Measurements from ENCODE around the gene CFAP54. TPM values are rescaled to one million over a fixed set of nuclear protein-coding genes. Genes with fewer than 3 reads are reported as not detected.

CFAP54 gene
- total and polyA plus RNA-seq, 2 donors: 0.41 to 6.8 TPM

GRCh38 chr12:96824074-96824837 is 334.9 kb downstream of the CFAP54 start:
- Histone ChIP-seq H3K27ac (ENCODE audit: low read depth) (no peak overlapping the region), H3K36me3 (ENCODE audit: insufficient read depth) (no peaks in the 10 kb centered on the region), H3K4me1 (ENCODE audit: insufficient read depth) (no peaks in the 10 kb centered on the region), H3K4me3 (ENCODE audit: low read depth, low read length) (no peak overlapping the region)
- no peak for DNase-seq (ENCODE audit: extremely low spot score)
- 91% methylated on average over 7 of the region's 7 CpGs for WGBS

- Histone ChIP-seq H3K4me3 (ENCODE audit: low read depth, low read length) (no peak overlapping the region), H3K4me1 (ENCODE audit: insufficient read depth) (no peaks in the 10 kb centered on the region), H3K27ac (ENCODE audit: low read depth) (no peak overlapping the region), H3K36me3 (ENCODE audit: insufficient read depth) (no peaks in the 10 kb centered on the region)
- WGBS: 98% methylated on average over 2 of the region's 2 CpGs
- no peak for DNase-seq (ENCODE audit: extremely low spot score)
These were observed 335.5 kb downstream of the CFAP54 start for GRCh38 chr12:96824838-96825236.

GRCh38 chr12:96828169-96828789 is 338.9 kb downstream of the CFAP54 start:
- WGBS: 94% methylated on average over 5 of the region's 5 CpGs
- Histone ChIP-seq H3K4me1 (ENCODE audit: insufficient read depth) (no peaks in the 10 kb centered on the region), H3K4me3 (ENCODE audit: low read depth, low read length) (no peak overlapping the region), H3K27ac (ENCODE audit: low read depth) (no peak overlapping the region), H3K36me3 (ENCODE audit: insufficient read depth) (no peaks in the 10 kb centered on the region)
- no peak for DNase-seq (ENCODE audit: extremely low spot score)

GRCh38 chr12:96829354-96829753 is 340.0 kb downstream of the CFAP54 start:
- Histone ChIP-seq H3K4me1 (ENCODE audit: insufficient read depth) (no peaks in the 10 kb centered on the region), H3K36me3 (ENCODE audit: insufficient read depth) (no peaks in the 10 kb centered on the region), H3K27ac (ENCODE audit: low read depth) (no peak overlapping the region), H3K4me3 (ENCODE audit: low read depth, low read length) (no peak overlapping the region)
- no peak for DNase-seq (ENCODE audit: extremely low spot score)
- 94% methylated on average over 3 of the region's 3 CpGs for WGBS

GRCh38 chr12:96831346-96831745 is 342.0 kb downstream of the CFAP54 start:
- Histone ChIP-seq H3K4me3 (ENCODE audit: low read depth, low read length) (no peak overlapping the region), H3K4me1 (ENCODE audit: insufficient read depth) (no peaks in the 10 kb centered on the region), H3K27ac (ENCODE audit: low read depth) (no peak overlapping the region), H3K36me3 (ENCODE audit: insufficient read depth) (no peaks in the 10 kb centered on the region)
- 86% methylated on average over 1 of the region's 1 CpG for WGBS
- DNase-seq (ENCODE audit: extremely low spot score): no peak

GRCh38 chr12:96846293-96846692 is 356.9 kb downstream of the CFAP54 start:
- WGBS: 40% methylated on average over 2 of the region's 2 CpGs
- no peaks in the 10 kb centered on the region for H3K4me1 ChIP-seq (ENCODE audit: insufficient read depth)
- no peak for DNase-seq (ENCODE audit: extremely low spot score)
- H3K27ac ChIP-seq (ENCODE audit: low read depth): no peak overlapping the region
- no peaks in the 10 kb centered on the region for H3K36me3 ChIP-seq (ENCODE audit: insufficient read depth)
- H3K4me3 ChIP-seq (ENCODE audit: low read depth, low read length): no peak overlapping the region

GRCh38 chr12:96850676-96851075 is 361.3 kb downstream of the CFAP54 start:
- Histone ChIP-seq H3K4me3 (ENCODE audit: low read depth, low read length) (no peak overlapping the region), H3K27ac (ENCODE audit: low read depth) (no peak overlapping the region), H3K36me3 (ENCODE audit: insufficient read depth) (no peaks in the 10 kb centered on the region), H3K4me1 (ENCODE audit: insufficient read depth) (no peaks in the 10 kb centered on the region)
- 62% methylated on average over 3 of the region's 3 CpGs for WGBS
- no peak for DNase-seq (ENCODE audit: extremely low spot score)

- no peak for DNase-seq (ENCODE audit: extremely low spot score)
- Histone ChIP-seq H3K36me3 (ENCODE audit: insufficient read depth) (no peaks in the 10 kb centered on the region), H3K27ac (ENCODE audit: low read depth) (no peak overlapping the region), H3K4me1 (ENCODE audit: insufficient read depth) (no peaks in the 10 kb centered on the region), H3K4me3 (ENCODE audit: low read depth, low read length) (no peak overlapping the region)
- 83% methylated on average over 1 of the region's 1 CpG for WGBS
These were observed 368.8 kb downstream of the CFAP54 start for GRCh38 chr12:96858162-96858561.

- H3K4me1 ChIP-seq (ENCODE audit: insufficient read depth): no peaks in the 10 kb centered on the region
- H3K36me3 ChIP-seq (ENCODE audit: insufficient read depth): no peaks in the 10 kb centered on the region
- no peak for DNase-seq (ENCODE audit: extremely low spot score)
- WGBS: 78% methylated on average over 2 of the region's 2 CpGs
- no peak overlapping the region for H3K4me3 ChIP-seq (ENCODE audit: low read depth, low read length)
- H3K27ac ChIP-seq (ENCODE audit: low read depth): no peak overlapping the region
These were observed 372.3 kb downstream of the CFAP54 start for GRCh38 chr12:96861656-96862055.

GRCh38 chr12:96862326-96862725 is 372.9 kb downstream of the CFAP54 start:
- 61% methylated on average over 1 of the region's 1 CpG for WGBS

GRCh38 chr12:96864335-96864734 is 375.0 kb downstream of the CFAP54 start:
- Histone ChIP-seq H3K27ac (ENCODE audit: low read depth) (no peak overlapping the region), H3K4me1 (ENCODE audit: insufficient read depth) (no peaks in the 10 kb centered on the region), H3K4me3 (ENCODE audit: low read depth, low read length) (no peak overlapping the region), H3K36me3 (ENCODE audit: insufficient read depth) (no peaks in the 10 kb centered on the region)
- no peak for DNase-seq (ENCODE audit: extremely low spot score)
- 42% methylated on average over 4 of the region's 4 CpGs for WGBS

More at GRCh38 chr12:96862326-96862725, 372.9 kb downstream of the CFAP54 start:
- no peak overlapping the region for H3K27ac ChIP-seq (ENCODE audit: low read depth)
- H3K4me3 ChIP-seq (ENCODE audit: low read depth, low read length): no peak overlapping the region
- H3K4me1 ChIP-seq (ENCODE audit: insufficient read depth): no peaks in the 10 kb centered on the region
- no peak for DNase-seq (ENCODE audit: extremely low spot score)
- no peaks in the 10 kb centered on the region for H3K36me3 ChIP-seq (ENCODE audit: insufficient read depth)

GRCh38 chr12:96866801-96867590 is 377.6 kb downstream of the CFAP54 start:
- H3K36me3 ChIP-seq (ENCODE audit: insufficient read depth): no peaks in the 10 kb centered on the region
- no peak overlapping the region for H3K4me3 ChIP-seq (ENCODE audit: low read depth, low read length)
- no peak for DNase-seq (ENCODE audit: extremely low spot score)
- H3K4me1 ChIP-seq (ENCODE audit: insufficient read depth): no peaks in the 10 kb centered on the region
- H3K27ac ChIP-seq (ENCODE audit: low read depth): no peak overlapping the region
- 94% methylated on average over 4 of the region's 4 CpGs for WGBS

GRCh38 chr12:96870946-96871345 is 381.6 kb downstream of the CFAP54 start:
- no peak overlapping the region for H3K27ac ChIP-seq (ENCODE audit: low read depth)
- H3K36me3 ChIP-seq (ENCODE audit: insufficient read depth): no peaks in the 10 kb centered on the region
- H3K4me3 ChIP-seq (ENCODE audit: low read depth, low read length): no peak overlapping the region
- 88% methylated on average over 1 of the region's 1 CpG for WGBS
- DNase-seq (ENCODE audit: extremely low spot score): no peak
- no peaks in the 10 kb centered on the region for H3K4me1 ChIP-seq (ENCODE audit: insufficient read depth)

- no peaks in the 10 kb centered on the region for H3K36me3 ChIP-seq (ENCODE audit: insufficient read depth)
- no peak for DNase-seq (ENCODE audit: extremely low spot score)
- no peak overlapping the region for H3K4me3 ChIP-seq (ENCODE audit: low read depth, low read length)
- H3K27ac ChIP-seq (ENCODE audit: low read depth): no peak overlapping the region
- no peaks in the 10 kb centered on the region for H3K4me1 ChIP-seq (ENCODE audit: insufficient read depth)
These were observed 383.6 kb downstream of the CFAP54 start for GRCh38 chr12:96872961-96873360.
